HG03521 (cell line): ENCODE results near the gene EPS15.
"Not testable (repeated sequence)": the region's sequence is repeated elsewhere in the genome, so short reads cannot be mapped to it uniquely, and the experiment has no call there.

Source experiments
- ATAC-seq: cut with Tn5 transposase; IDR thresholded peaks from one replicate; pipeline ENCODE4 v1.9.1; 2021; ENCODE audit warnings: mild to moderate bottlenecking, moderate library complexity; ENCODE audit not compliant: unreplicated experiment

The EPS15 gene

GRCh38 chr1:51474832-51475620 is 44.0 kb downstream of the EPS15 start:
- ATAC-seq: not testable (repeated sequence)

- ATAC-seq: no peak
These were observed 45.5 kb downstream of the EPS15 start for GRCh38 chr1:51473331-51474115.

- no peak for ATAC-seq
These were observed 46.7 kb downstream of the EPS15 start for GRCh38 chr1:51472359-51472758.

- ATAC-seq: no peak
These were observed 49.5 kb downstream of the EPS15 start for GRCh38 chr1:51469518-51469917.

GRCh38 chr1:51464828-51465227 is 54.2 kb downstream of the EPS15 start:
- no peak for ATAC-seq

GRCh38 chr1:51463561-51463960 is 55.5 kb downstream of the EPS15 start:
- ATAC-seq: no peak

- ATAC-seq: not testable (repeated sequence)
These were observed 56.8 kb downstream of the EPS15 start for GRCh38 chr1:51462289-51462688.

GRCh38 chr1:51454554-51454953 is 64.5 kb downstream of the EPS15 start:
- no peak for ATAC-seq

GRCh38 chr1:51453010-51453409 is 66.1 kb downstream of the EPS15 start:
- no peak for ATAC-seq

GRCh38 chr1:51448844-51449454 is 70.1 kb downstream of the EPS15 start:
- ATAC-seq: not testable (repeated sequence)

- ATAC-seq: no peak
These were observed 73.5 kb downstream of the EPS15 start for GRCh38 chr1:51445351-51446090.

GRCh38 chr1:51444534-51445192 is 74.4 kb downstream of the EPS15 start:
- no peak for ATAC-seq

- ATAC-seq: no peak
These were observed 75.0 kb downstream of the EPS15 start for GRCh38 chr1:51444096-51444495.

- ATAC-seq: no peak
These were observed 75.5 kb downstream of the EPS15 start for GRCh38 chr1:51443555-51443954.

- no peak for ATAC-seq
These were observed 76.5 kb downstream of the EPS15 start for GRCh38 chr1:51442616-51443015.

- ATAC-seq: no peak
These were observed 76.9 kb downstream of the EPS15 start for GRCh38 chr1:51442198-51442597.

GRCh38 chr1:51439895-51440294 is 79.2 kb downstream of the EPS15 start:
- ATAC-seq: no peak

- no peak for ATAC-seq
These were observed 80.0 kb downstream of the EPS15 start for GRCh38 chr1:51439053-51439452.

- not testable (repeated sequence) for ATAC-seq
These were observed 81.7 kb downstream of the EPS15 start for GRCh38 chr1:51437391-51437790.

- no peak for ATAC-seq
These were observed 83.2 kb downstream of the EPS15 start for GRCh38 chr1:51435878-51436277.
